ENCODE results near the gene CLASRP.

- TF ChIP-seq CTCF (IDR thresholded peaks at IDR 0.05) = no peak
- no peak for TF ChIP-seq POLR2A (IDR thresholded peaks at IDR 0.05)
Measured at GRCh38 chr19:45070861-45071544, 32.2 kb downstream of the CLASRP start.
